ENCODE results near the gene DUSP7.

Gene DUSP7

DNA sequence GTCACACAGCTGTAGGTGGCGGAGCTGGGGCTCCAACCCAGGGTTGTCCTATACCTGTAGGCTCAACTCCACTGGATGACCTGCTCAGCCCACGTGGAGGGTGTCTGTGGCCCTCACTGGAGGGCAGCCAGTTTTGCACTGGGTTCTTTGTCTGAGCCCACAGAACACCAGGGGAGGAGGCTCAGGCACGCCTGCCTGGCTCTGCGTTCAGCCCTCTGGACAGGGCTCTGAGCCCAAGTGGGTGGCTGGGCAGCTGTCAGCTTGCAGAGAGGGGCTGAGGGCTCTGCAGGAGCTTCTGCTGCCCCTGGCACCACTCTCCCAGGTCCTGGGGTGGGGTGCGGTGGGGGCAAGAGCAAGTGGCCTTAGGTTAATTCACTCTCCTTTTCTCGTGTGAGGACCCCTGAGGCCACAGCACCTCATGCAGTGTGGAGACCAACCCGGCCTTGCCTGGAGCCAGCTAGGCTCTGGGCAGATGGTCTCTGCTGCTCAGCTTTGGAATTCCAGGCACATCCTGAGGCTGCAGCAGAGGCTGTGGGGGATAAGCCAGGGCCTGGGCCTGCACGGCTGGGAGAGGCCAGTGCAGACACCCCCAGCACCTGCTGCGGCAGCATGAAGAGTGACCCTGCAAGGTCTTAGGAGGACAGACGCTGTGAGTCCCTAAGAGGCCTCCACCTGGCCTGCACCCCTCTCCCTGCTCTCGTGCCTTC lies 23.5 kb downstream of the DUSP7 start:
- no peak for DNase-seq (ENCODE audit: insufficient read length, low spot score)
- TF ChIP-seq, protein P1, sequence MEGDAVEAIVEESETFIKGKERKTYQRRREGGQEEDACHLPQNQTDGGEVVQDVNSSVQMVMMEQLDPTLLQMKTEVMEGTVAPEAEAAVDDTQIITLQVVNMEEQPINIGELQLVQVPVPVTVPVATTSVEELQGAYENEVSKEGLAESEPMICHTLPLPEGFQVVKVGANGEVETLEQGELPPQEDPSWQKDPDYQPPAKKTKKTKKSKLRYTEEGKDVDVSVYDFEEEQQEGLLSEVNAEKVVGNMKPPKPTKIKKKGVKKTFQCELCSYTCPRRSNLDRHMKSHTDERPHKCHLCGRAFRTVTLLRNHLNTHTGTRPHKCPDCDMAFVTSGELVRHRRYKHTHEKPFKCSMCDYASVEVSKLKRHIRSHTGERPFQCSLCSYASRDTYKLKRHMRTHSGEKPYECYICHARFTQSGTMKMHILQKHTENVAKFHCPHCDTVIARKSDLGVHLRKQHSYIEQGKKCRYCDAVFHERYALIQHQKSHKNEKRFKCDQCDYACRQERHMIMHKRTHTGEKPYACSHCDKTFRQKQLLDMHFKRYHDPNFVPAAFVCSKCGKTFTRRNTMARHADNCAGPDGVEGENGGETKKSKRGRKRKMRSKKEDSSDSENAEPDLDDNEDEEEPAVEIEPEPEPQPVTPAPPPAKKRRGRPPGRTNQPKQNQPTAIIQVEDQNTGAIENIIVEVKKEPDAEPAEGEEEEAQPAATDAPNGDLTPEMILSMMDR (IDR thresholded peaks at IDR 0.05; ENCODE audit: insufficient read depth, missing control alignments): no peak
- no peak for FAIRE-seq

DNA sequence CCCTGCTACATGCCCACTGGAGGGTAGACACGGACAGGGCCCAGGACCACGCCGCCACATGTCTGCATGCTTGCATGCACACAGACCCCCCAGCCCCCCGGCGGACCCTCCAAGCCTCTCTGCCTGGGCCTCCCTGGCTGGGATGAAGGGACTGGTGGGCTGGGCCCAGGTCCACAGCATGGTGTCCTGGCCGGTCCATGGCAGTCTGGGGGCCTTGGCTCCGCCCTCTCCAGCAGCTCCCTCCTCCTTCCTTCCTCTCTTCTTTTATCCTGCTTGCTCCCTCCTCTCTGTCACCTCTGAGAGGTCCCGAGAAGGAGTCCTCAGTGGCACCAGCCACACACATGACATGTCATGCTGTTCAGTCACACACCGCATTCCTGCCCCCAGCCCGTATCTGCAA lies 24.5 kb downstream of the DUSP7 start:
- no peak for FAIRE-seq
- TF ChIP-seq, protein P1 (IDR thresholded peaks at IDR 0.05; ENCODE audit: insufficient read depth, missing control alignments): no peak
- DNase-seq (ENCODE audit: insufficient read length, low spot score): no peak

DNA sequence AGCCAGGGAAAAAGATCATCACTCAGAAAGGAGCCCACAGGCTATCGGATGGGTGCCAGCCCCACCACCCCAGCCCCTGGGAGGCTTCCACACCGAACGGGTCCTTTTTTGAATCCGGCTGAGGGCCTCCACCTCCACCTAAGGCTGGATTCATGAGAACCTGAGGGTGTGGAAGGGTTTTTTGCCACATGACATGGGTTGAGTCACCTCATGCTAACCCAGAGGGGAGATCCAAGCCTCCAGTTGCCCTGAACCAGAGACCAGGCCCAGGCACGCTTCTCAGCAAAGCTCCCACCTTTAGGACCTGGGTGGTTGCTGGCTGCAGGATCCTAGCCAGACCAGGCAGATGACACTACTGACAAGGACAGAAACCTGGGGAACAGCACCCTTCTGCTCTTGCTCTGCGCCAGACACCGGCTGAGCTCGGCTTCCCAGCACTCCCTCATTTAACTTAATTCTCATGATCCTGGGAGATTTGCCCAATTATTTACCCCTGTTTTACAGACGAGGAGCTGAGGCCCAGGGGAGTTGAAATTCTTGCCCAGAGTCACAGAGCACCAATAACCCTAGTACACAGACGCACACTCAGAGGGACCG lies 25.6 kb downstream of the DUSP7 start:
- FAIRE-seq (no peak), DNase-seq (ENCODE audit: insufficient read length, low spot score) (no peak)
- TF ChIP-seq, protein P1 (IDR thresholded peaks at IDR 0.05; ENCODE audit: insufficient read depth, missing control alignments): no peak

DNA sequence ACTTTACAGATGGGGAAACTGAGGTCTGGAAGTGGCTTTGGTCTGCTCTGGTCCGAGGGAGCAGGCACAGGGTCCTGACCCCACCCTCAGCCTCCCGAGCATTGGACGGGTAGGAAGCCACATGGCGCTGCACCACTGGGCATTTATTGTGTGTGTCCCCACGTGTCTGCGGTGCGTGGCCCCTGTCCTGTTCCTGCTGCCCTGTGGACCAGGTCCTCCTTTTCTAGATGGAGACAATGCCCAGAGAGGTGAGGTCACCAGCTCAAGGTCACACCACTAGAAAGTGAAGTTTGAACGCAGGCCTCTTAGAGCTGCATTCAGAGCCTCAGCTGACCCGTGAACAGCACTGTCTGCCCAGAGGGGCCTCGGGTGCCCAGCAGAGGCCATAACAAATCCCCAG lies 26.8 kb downstream of the DUSP7 start:
- DNase-seq (ENCODE audit: insufficient read length, low spot score) (no peak), FAIRE-seq (no peak)
- TF ChIP-seq, protein P1 (IDR thresholded peaks at IDR 0.05; ENCODE audit: insufficient read depth, missing control alignments): no peak

DNA sequence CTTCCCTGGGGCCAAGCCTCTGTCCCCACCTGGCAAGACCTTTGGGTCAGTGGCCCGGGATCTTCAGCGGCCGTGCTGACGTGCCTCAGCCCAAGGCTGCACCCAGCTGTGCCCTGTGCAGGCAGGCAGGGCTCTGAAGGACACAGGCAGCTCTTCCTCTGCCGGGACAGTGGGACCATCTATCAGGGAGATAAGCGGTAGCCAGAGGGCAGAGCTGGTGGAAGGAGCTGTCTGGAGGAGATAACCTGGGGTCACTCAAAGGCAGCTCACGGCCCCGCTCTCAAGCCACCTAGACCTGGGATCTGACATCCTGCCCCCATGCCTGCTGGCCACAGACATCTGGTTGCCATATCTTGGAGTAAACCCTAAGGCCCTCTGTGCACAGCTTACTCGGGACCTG lies 27.3 kb downstream of the DUSP7 start:
- TF ChIP-seq, protein P1 (IDR thresholded peaks at IDR 0.05; ENCODE audit: insufficient read depth, missing control alignments): no peak
- FAIRE-seq (no peak), DNase-seq (ENCODE audit: insufficient read length, low spot score) (no peak)

DNA sequence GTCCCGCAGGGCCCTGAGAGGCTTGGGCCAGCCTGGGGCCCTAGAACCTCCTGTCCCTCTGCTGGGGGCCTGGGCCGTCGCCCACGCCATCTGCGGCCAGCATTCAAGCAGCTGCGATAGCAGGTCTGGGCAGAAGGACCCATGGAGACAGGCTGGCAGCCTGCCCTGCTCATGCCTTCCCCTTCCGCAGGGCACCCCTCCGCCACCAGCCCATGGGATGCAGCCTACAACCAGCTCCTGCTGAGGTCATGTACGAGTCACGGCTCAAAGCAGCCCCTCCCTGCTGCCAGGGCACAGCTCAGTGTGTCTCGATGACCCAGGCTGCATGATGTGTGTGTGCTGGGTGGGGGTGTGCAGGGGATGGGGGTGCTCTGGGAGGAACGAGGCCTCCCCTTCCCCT lies 27.8 kb downstream of the DUSP7 start:
- DNase-seq (ENCODE audit: insufficient read length, low spot score): no peak

More for the DNA sequence above, 27.8 kb downstream of the DUSP7 start:
- TF ChIP-seq, protein P1 (IDR thresholded peaks at IDR 0.05; ENCODE audit: insufficient read depth, missing control alignments): no peak
- FAIRE-seq: no peak

Measured in D721Med (cell line).